Stimulated activated memory B cell treated with anti-CD40 and anti-IgM and Interleukin-4, amounts not matched to agents 10 μg/mL and 1 μg/mL and 100 μg/mL, for 72 hours (primary cell): ENCODE results near the gene ANOS1.
"Not testable (repeated sequence)": the region's sequence is repeated elsewhere in the genome, so short reads cannot be mapped to it uniquely, and the experiment has no call there.

Source experiments
- ATAC-seq: fragments of 150-1000 bp; cut with Tn5 transposase; 2 replicates; pipeline ENCODE4 v1.10.0; 2021
- H3K27ac Mint-ChIP-seq: one replicate; pipeline ENCODE4 v1.8.0; 2022; ENCODE audit warnings: mild to moderate bottlenecking, mixed read lengths
- H3K27me3 Mint-ChIP-seq: one replicate; pipeline ENCODE4 v1.8.0; 2022; ENCODE audit warnings: mixed read lengths
- H3K36me3 Mint-ChIP-seq: one replicate; pipeline ENCODE4 v1.8.0; 2022; ENCODE audit warnings: mixed read lengths
- H3K4me1 Mint-ChIP-seq: one replicate; pipeline ENCODE4 v1.8.0; 2022; ENCODE audit warnings: mixed read lengths
- H3K4me3 Mint-ChIP-seq: one replicate; pipeline ENCODE4 v1.8.0; 2022; ENCODE audit warnings: mild to moderate bottlenecking, moderate library complexity, mixed read lengths
- H3K9me3 Mint-ChIP-seq: one replicate; pipeline ENCODE4 v1.8.0; 2022; ENCODE audit warnings: mixed read lengths

ANOS1 gene

DNA sequence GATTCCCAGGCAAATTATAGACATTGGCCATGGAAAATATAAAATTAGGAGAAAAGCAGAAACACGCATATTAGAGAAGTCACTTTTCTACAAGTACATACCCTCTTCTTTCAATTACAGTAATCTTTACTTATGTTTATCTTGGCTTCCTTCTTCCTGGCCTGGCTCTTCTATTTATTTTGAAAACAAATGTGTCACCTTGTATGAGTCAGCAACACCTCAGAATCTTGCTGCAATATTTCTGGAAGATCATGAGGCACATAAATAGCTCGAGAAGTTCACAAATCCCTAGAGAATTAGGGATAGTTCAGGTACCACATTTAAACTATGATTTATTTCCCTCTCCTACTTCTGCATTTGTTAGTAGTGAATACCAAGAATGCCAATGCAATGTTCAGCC, 124.6 kb downstream of the ANOS1 start:
- H3K4me3 Mint-ChIP-seq, result no peak overlapping the region
- H3K4me1 Mint-ChIP-seq, result no peaks in the 10 kb centered on the region
- no peak overlapping the region for H3K27ac Mint-ChIP-seq
- H3K9me3 Mint-ChIP-seq, result peaks cover 5% of the 10 kb centered on the region
- no peaks in the 10 kb centered on the region for H3K27me3 Mint-ChIP-seq
- no peaks in the 10 kb centered on the region for H3K36me3 Mint-ChIP-seq
- no peak for ATAC-seq

DNA sequence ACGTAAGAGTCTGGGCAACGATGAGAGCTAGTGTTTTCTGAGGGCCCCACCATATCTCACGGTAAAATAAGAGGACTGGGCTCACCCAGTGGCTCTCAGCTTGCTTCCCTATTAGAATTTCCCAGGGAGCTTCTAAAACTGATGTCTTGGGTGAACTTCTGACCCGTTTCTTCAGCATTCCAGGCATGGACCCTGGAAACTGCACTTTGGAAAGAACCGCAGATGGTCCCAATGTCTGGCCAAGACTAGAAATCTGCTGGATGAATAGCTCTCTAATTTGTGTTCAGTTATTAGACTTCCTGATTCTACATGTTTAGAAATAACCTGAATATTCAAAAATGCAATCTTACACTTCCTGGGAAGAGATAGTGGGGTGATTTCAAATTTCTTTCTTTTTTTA, 127.8 kb downstream of the ANOS1 start:
- no peak for ATAC-seq
- no peaks in the 10 kb centered on the region for H3K27me3 Mint-ChIP-seq

DNA sequence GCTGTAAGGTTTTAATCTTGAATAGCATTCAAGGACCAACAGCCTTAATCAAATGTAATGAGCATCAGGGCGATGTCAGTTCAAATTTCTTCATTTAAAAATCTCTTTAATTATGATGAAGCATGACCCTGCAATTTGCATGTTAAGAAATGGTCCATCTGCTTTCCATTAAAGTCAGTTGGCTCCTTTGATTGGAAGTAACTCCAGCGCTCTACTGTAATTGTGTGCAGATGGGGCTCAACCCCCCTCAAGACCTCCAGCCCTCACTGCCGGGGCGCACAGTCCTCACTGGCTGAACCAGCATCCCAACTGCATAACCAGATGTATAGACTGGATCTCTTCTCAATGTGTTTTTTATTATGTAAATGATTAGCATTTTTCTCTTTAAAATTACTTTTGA, 140.4 kb downstream of the ANOS1 start:
- no peak for ATAC-seq
- Mint-ChIP-seq H3K27ac (no peak overlapping the region), H3K27me3 (no peaks in the 10 kb centered on the region), H3K9me3 (peaks cover 3% of the 10 kb centered on the region), H3K36me3 (no peaks in the 10 kb centered on the region), H3K4me3 (no peak overlapping the region), H3K4me1 (no peaks in the 10 kb centered on the region)

More for the DNA sequence above, 127.8 kb downstream of the ANOS1 start:
- Mint-ChIP-seq H3K9me3 (no peaks in the 10 kb centered on the region), H3K36me3 (no peaks in the 10 kb centered on the region), H3K27ac (no peak overlapping the region), H3K4me1 (no peaks in the 10 kb centered on the region), H3K4me3 (no peak overlapping the region)

DNA sequence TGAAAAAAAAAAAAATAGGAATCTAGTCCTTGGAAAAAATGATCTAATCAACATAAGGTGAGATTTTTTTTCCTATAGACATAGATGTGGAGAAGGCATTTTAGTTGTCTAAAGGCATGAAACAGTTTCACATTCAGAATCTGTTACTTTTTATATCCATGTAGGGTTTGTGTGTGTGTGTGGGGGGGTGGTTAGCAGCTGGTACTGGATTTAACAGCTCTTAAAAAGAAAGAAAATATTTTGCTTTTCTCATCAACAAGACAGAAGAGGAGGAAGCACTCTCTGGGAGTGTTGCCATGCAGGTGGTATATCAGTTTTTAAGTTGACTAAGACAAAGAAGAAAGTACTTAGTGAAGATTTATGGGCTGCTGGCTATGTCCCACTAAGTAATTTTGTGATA, 145.0 kb downstream of the ANOS1 start:
- H3K27ac Mint-ChIP-seq, result no peak overlapping the region

DNA sequence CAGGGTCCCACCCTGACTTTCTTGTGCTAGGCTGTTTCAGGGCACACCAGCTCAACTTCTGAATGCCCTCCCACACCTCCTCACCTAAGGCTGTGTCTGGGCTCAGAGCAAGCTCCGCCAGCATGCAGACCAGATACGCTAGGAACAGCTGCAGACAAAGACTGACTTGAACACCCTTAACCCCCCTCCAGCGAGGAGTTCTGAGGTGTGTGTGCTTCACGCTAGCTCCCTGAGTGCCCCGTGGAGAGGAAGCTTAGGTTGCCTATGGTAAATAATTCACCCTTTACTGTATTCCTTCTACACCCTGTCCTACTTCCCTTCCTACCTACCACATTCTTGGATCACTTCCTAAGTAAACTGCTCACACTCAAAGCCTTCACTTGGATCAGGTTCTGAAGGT, 152.3 kb downstream of the ANOS1 start:
- Mint-ChIP-seq H3K27ac (no peak overlapping the region), H3K4me3 (no peak overlapping the region), H3K9me3 (no peaks in the 10 kb centered on the region), H3K27me3 (no peaks in the 10 kb centered on the region), H3K4me1 (no peaks in the 10 kb centered on the region), H3K36me3 (no peaks in the 10 kb centered on the region)
- ATAC-seq, result no peak

More for the DNA sequence above, 145.0 kb downstream of the ANOS1 start:
- H3K4me3 Mint-ChIP-seq, result no peak overlapping the region
- no peak for ATAC-seq
- H3K27me3 Mint-ChIP-seq, result no peaks in the 10 kb centered on the region
- no peaks in the 10 kb centered on the region for H3K36me3 Mint-ChIP-seq
- H3K9me3 Mint-ChIP-seq, result no peaks in the 10 kb centered on the region
- no peaks in the 10 kb centered on the region for H3K4me1 Mint-ChIP-seq

DNA sequence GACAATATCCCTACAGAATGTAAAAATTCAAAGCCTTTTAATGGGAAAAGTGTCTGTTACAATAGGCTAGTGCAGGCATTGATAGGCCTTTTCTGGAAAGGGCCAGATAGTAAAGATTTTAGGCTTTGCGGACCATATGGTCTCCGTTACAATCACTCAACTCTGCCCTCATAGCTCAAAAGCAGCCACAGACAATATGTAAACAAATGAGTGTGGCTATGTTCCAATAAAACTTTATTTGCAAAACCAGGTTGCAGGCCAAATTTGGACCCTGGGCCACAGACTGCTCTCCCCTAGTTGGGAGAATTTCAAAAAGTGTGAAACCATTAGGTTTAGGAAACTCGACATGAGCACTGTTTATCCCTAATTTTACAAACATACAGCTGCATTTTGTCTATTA, 155.1 kb downstream of the ANOS1 start:
- H3K27me3 Mint-ChIP-seq, result no peaks in the 10 kb centered on the region
- no peak overlapping the region for H3K4me3 Mint-ChIP-seq
- H3K27ac Mint-ChIP-seq, result no peak overlapping the region
- no peaks in the 10 kb centered on the region for H3K9me3 Mint-ChIP-seq
- H3K4me1 Mint-ChIP-seq, result no peaks in the 10 kb centered on the region
- ATAC-seq, result no peak
- no peaks in the 10 kb centered on the region for H3K36me3 Mint-ChIP-seq

DNA sequence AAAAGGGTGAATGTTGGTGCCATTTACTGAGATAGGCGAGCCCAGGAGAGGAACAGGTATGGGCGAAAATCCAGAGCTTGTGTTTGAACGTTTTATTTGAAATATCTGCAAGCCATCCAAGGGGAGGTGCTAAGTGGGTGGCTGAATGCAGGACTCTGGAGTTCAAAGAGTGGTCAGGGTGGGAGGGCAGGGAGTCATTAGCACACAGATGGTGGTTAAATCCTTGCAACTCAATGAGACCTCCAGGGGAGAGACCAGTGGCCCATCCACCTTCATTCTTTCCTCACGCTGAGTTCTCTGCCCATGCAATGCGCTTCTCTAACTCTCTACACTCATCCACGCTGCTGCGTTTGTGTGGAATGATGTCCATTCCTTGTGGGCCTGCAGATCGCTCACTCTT, 166.2 kb downstream of the ANOS1 start:
- Mint-ChIP-seq H3K4me3 (no peak overlapping the region), H3K4me1 (no peaks in the 10 kb centered on the region), H3K36me3 (no peaks in the 10 kb centered on the region), H3K27me3 (no peaks in the 10 kb centered on the region), H3K27ac (no peak overlapping the region), H3K9me3 (no peaks in the 10 kb centered on the region)
- ATAC-seq, result no peak

DNA sequence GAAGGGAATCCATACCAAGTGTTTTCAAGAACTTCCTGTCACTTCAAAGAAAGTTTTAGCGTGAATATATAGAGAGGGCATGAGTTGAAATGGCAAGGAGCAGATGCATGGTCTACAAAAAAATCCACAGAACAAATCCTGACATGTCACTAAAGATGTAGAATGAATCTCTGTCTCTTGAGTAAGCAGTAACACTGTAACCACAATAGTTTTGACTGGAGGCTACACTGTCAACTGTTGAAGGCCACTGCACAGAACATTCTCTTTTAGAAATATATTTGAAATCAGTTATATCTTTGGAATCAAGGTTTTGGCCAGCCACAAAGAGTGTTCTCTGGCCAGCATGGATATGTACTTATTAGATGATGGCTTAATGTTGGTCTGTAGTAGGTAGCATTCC, 183.5 kb downstream of the ANOS1 start:
- Mint-ChIP-seq H3K36me3 (no peaks in the 10 kb centered on the region), H3K4me3 (no peak overlapping the region), H3K4me1 (no peaks in the 10 kb centered on the region), H3K9me3 (no peaks in the 10 kb centered on the region), H3K27me3 (no peaks in the 10 kb centered on the region), H3K27ac (no peak overlapping the region)
- no peak for ATAC-seq

DNA sequence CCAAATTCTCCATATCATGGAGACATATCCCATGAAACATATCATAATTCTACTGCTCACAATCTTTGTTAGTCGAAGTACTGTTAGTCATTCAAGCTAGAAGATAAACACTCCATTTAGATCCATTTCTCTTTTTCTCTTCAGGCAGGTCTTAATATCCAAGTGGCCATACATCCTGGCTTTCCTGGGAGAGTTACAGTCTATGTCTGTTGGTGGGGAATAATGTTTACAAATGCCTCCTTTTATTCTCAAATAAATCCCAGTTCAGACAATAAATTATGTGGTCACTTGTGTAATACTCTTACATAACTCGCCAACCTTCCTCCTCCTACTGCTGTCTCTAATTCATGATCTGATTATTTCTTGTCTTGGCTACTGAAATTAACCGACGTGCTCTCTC, 185.2 kb downstream of the ANOS1 start:
- ATAC-seq, result no peak
- Mint-ChIP-seq H3K4me1 (no peaks in the 10 kb centered on the region), H3K27me3 (no peaks in the 10 kb centered on the region), H3K36me3 (no peaks in the 10 kb centered on the region), H3K27ac (no peak overlapping the region), H3K4me3 (no peak overlapping the region), H3K9me3 (no peaks in the 10 kb centered on the region)

DNA sequence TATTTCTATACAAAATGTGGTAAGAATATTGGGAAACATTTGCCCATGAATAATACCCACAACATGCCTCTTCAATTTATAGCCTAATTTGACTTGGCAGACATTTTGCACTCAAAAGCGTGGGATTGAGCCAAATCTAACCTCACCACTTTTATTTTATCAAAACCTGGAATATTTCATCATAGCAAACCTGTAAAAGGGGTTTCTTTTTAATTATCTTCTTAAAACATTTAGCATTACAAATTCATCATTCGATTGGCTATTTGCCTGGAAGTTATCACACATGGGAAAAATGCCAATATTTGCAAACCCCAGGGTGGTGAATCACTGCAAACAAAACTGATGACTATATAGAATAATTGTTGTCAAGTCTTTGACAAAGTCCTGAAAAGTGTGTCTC, 211.1 kb downstream of the ANOS1 start:
- Mint-ChIP-seq H3K27me3 (no peaks in the 10 kb centered on the region), H3K9me3 (no peaks in the 10 kb centered on the region), H3K27ac (no peak overlapping the region), H3K36me3 (no peaks in the 10 kb centered on the region), H3K4me1 (no peaks in the 10 kb centered on the region), H3K4me3 (no peak overlapping the region)
- ATAC-seq, result no peak

DNA sequence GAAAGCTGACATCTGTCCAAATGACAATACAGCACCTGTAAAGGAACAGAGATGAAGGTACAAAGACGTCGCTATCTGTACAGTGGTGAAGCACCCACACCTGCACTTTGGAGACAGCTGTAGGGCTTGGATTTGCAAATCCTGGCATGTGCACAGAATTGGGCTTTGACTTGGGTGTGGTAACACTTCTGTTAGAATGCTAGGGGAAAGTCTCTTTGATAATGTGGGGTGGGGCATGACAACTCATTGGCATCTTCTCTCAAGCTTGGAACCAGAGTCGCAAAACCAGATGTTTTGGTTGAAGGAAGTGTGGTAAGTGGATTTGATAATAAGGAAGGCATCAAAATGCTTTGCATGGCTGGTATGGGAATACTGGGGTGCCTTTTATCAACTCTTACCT, 211.8 kb downstream of the ANOS1 start:
- Mint-ChIP-seq H3K36me3 (no peaks in the 10 kb centered on the region), H3K27me3 (no peaks in the 10 kb centered on the region), H3K27ac (no peak overlapping the region), H3K4me3 (no peak overlapping the region), H3K9me3 (no peaks in the 10 kb centered on the region), H3K4me1 (no peaks in the 10 kb centered on the region)
- ATAC-seq, result no peak

DNA sequence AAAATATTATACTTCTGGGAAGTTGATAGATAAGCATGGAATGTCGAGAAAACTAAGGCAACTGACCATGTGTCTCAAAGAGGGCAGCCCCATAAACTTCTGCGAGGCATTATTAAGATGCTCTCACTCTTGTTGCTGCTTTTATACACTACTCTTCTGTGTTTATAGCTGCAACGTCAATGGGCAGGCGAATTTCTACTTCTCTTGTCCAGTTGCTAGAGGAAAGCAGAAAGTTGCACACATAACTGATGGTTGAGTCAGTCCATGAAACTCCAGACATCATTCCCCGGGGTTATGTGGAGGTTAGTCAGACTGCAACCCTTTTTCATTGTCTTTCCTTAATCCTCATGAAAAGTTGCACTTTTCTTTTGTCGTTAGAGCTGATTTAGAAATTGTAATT, 227.5 kb downstream of the ANOS1 start:
- no peaks in the 10 kb centered on the region for H3K4me1 Mint-ChIP-seq
- no peaks in the 10 kb centered on the region for H3K9me3 Mint-ChIP-seq
- no peaks in the 10 kb centered on the region for H3K36me3 Mint-ChIP-seq
- no peaks in the 10 kb centered on the region for H3K27me3 Mint-ChIP-seq
- ATAC-seq, result no peak
- no peak overlapping the region for H3K27ac Mint-ChIP-seq
- no peak overlapping the region for H3K4me3 Mint-ChIP-seq

DNA sequence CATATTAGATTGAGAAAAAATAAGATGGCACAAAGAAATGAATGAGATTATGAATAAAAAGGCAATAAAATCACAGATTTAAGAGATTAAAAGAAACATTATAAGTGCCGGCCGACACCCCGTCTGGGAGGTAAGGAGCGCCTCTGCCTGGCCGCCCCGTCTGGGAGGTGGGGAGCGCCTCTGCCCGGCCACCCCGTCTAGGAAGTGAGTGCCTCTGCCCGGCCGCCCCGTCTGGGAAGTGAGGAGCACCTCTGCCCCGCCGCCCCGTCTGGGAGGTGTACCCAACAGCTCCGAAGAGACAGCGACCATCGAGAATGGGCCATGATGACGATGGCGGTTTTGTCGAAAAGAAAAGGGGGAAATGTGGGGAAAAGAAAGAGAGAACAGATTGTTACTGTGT, 229.8 kb downstream of the ANOS1 start:
- not testable (repeated sequence) for ATAC-seq, H3K27ac Mint-ChIP-seq

DNA sequence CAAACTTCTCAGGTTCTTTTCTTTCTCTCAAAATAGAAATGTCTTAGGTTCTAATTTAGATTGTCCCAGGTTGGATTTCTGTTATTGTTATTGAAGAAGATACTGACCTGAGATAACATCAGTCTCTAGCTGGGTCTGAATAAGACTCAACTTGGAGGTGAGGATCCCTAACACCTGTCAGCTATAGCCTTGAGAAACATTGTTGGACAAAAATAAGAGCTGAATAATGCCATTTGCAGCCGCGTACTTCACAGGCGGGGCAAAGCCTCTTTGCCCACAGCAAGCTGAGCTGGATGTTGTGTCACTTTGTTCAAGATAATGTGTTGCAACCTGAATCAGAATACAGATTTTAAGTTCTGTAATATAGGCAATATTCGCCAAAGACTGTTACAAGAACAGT, 231.7 kb downstream of the ANOS1 start:
- H3K4me3 Mint-ChIP-seq, result no peak overlapping the region
- no peaks in the 10 kb centered on the region for H3K27me3 Mint-ChIP-seq
- no peaks in the 10 kb centered on the region for H3K36me3 Mint-ChIP-seq
- H3K27ac Mint-ChIP-seq, result no peak overlapping the region
- H3K9me3 Mint-ChIP-seq, result no peaks in the 10 kb centered on the region
- ATAC-seq, result no peak
- H3K4me1 Mint-ChIP-seq, result no peaks in the 10 kb centered on the region

More for the DNA sequence above, 229.8 kb downstream of the ANOS1 start:
- not testable (repeated sequence) for H3K36me3 Mint-ChIP-seq, H3K27me3 Mint-ChIP-seq, H3K4me1 Mint-ChIP-seq, H3K4me3 Mint-ChIP-seq, H3K9me3 Mint-ChIP-seq

DNA sequence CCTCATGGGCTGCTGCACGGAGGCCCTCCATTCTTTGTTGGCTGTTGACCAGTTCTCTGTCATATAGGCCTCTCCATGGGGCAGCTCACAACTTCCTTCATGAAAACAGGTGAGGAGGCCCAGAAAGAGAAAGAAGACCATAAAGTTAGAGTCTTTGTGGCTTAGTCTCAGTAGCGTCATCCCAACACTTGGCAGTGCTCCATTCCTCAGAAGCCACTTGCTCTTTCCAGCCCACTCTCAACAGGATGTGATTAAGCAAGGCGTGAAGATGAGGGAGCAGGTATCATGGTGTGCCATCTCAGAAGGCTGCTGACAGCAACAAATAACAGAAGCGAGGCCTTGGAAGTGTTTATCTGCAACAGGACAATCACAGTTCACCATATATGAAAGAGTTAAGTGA, 236.9 kb downstream of the ANOS1 start:
- not testable (repeated sequence) for ATAC-seq, H3K4me1 Mint-ChIP-seq, H3K27me3 Mint-ChIP-seq, H3K9me3 Mint-ChIP-seq, H3K27ac Mint-ChIP-seq, H3K36me3 Mint-ChIP-seq, H3K4me3 Mint-ChIP-seq

DNA sequence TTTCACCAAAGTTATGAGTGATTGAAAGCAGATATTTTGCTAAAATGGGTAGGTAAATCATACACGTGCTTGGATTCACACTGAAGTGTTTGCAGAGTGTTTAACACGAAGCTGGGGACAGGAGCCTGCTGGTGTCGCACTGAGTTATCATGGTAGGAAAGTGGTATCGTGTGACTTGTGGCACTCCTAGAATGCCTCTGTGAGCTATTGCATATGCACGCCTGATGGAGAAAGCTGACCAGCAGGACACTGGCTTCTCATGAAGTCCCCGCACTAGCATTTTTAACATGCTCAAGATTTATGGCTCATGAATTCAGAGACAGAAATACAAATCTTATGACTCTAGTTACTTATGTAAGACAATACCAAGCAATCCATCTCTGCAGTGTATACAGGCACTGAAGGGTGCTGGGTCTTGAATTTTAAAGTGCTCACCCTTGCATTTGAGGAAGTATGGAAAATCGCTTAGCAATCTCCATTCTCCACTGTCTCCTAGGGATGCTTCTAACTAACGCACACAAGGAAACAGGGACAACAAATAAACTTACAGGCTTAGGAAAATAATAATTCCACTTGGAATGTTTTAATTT, 247.5 kb downstream of the ANOS1 start:
- peaks cover 7% of the 10 kb centered on the region for H3K9me3 Mint-ChIP-seq
- no peak overlapping the region for H3K27ac Mint-ChIP-seq
- no peak for ATAC-seq
- no peaks in the 10 kb centered on the region for H3K4me1 Mint-ChIP-seq
- no peaks in the 10 kb centered on the region for H3K36me3 Mint-ChIP-seq
- H3K4me3 Mint-ChIP-seq, result no peak overlapping the region
- no peaks in the 10 kb centered on the region for H3K27me3 Mint-ChIP-seq
